ENCODE results near the gene TXNRD1.
"Not testable (repeated sequence)": the region's sequence is repeated elsewhere in the genome, so short reads cannot be mapped to it uniquely, and the experiment has no call there.

The TXNRD1 gene

GRCh38 chr12:104371043-104371870 is 155.7 kb downstream of the TXNRD1 start:
- DNase-seq = peak; percentile 39
- in situ Hi-C loops (cut with HindIII; ENCODE audit: low pct_ligation_motif_present, low pct_unique_long_range_greater_than_20kb, low sequenced_read_pairs) = no loop called here

DNA sequence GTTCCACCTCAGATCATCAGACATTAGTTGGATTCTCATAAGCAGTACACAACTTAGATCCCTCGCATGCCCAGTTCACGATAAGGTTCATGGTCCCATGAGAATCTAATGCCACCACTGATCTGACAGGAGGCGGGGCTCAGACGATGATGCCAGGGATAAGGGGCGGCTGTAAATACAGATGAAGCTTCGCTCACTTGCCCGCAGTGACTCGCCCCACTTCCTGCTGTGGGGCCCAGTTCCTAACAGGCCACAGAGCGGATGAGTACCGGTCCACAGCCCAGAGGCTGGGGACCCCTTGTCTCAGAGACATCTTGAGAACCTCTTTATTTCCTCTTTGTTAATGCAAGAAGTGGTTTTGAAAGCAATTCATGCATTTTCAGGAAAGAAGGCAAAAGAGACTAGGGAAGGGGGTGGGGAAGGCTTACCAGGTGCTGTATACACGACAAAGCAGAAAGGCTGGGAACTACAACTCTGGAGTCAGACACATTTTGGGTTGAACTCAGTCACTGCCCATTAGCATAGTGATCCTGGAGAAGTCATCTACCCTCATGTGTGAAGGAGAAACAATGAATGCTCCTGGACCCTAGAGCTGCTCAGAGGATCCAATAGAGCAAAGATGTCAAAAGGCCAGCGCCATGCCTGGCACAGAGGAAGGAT is 156.6 kb downstream of the TXNRD1 start:
- in situ Hi-C loops (cut with HindIII; ENCODE audit: low pct_ligation_motif_present, low pct_unique_long_range_greater_than_20kb, low sequenced_read_pairs) = no loop called here
- DNase-seq = no peak

DNA sequence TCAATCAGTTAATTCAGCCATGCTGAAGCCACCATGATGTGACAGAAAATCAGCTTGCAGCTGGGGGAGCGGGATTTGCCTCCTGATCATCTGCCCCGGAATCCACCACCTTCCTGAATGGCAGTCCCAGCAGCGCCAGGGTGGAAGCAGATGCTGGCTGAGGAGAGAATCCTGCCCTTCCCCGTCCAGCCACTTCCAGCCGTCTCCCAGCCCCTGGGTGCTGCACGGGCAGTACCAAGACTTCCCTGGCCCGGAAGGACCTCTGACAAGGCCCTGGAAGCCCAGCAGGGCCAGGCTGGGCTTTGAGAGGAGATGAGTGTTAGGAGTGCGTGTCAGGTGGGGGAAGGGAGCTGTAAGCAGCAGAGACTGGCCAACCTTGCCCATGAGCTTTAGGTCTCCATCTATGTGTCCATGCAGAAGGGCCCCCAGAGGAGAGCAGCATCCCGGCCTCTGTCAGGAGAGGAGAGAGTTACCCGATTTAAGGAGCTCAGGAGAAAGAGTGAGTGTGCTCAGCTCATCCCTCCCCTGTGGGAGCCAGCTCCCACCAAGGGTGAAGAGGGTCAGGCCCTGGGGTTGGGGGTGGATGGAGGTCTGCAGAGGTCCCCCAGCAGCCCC is 157.2 kb downstream of the TXNRD1 start:
- in situ Hi-C loops (cut with HindIII; ENCODE audit: low pct_ligation_motif_present, low pct_unique_long_range_greater_than_20kb, low sequenced_read_pairs) = no loop called here

GRCh38 chr12:104374071-104374470 is 158.5 kb downstream of the TXNRD1 start:
- in situ Hi-C loops (cut with HindIII; ENCODE audit: low pct_ligation_motif_present, low pct_unique_long_range_greater_than_20kb, low sequenced_read_pairs) = no loop called here

More for the DNA sequence above, 157.2 kb downstream of the TXNRD1 start:
- DNase-seq = no peak

GRCh38 chr12:104374806-104375205 is 159.2 kb downstream of the TXNRD1 start:
- in situ Hi-C loops (cut with HindIII; ENCODE audit: low pct_ligation_motif_present, low pct_unique_long_range_greater_than_20kb, low sequenced_read_pairs) = no loop called here
- no peak for DNase-seq

More at GRCh38 chr12:104374071-104374470, 158.5 kb downstream of the TXNRD1 start:
- no peak for DNase-seq

DNA sequence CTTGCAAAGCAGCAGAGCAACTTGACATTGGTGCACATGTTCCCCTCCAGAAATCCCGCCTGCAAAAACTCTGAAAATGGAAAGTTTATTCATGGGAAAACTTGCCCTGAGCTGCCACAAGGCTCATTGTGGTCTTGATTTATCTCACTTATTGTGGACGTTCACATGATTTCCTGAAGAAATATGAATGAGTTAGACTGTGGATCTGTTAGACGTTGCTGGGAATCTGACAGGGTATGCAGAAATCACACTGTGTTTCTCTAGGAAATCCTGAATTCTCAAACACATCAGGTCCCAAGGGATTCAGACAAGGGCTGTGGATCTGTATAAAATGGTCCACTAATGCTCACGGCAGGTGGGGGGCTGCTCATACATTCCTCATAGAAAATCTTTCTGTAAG is 160.2 kb downstream of the TXNRD1 start:
- in situ Hi-C loops (cut with HindIII; ENCODE audit: low pct_ligation_motif_present, low pct_unique_long_range_greater_than_20kb, low sequenced_read_pairs) = no loop called here
- no peak for DNase-seq

GRCh38 chr12:104376650-104377513 is 161.3 kb downstream of the TXNRD1 start:
- in situ Hi-C loops (cut with HindIII; ENCODE audit: low pct_ligation_motif_present, low pct_unique_long_range_greater_than_20kb, low sequenced_read_pairs) = no loop called here
- no peak for DNase-seq

DNA sequence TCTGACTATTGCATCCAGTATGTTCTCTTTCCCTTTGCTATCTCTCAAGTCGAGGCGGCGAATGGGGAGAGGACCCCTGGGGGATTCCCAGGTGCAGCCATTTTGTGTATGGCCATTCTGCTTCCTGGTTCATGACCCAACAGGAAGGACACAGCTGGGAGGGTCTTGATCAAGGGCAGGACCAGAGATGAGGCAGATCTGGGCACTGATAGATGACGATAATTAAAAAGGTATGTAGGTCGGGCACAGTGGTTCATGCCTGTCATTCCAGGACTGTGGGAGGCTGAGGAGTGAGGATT is 161.9 kb downstream of the TXNRD1 start:
- in situ Hi-C loops (cut with HindIII; ENCODE audit: low pct_ligation_motif_present, low pct_unique_long_range_greater_than_20kb, low sequenced_read_pairs) = no loop called here
- DNase-seq = no peak

- no peak for DNase-seq
- in situ Hi-C loops (cut with HindIII; ENCODE audit: low pct_ligation_motif_present, low pct_unique_long_range_greater_than_20kb, low sequenced_read_pairs) = no loop called here
Observed at GRCh38 chr12:104378427-104378826, 162.8 kb downstream of the TXNRD1 start.

GRCh38 chr12:104381341-104381730 is 165.8 kb downstream of the TXNRD1 start:
- in situ Hi-C loops (cut with HindIII; ENCODE audit: low pct_ligation_motif_present, low pct_unique_long_range_greater_than_20kb, low sequenced_read_pairs) = no loop called here
- no peak for DNase-seq

DNA sequence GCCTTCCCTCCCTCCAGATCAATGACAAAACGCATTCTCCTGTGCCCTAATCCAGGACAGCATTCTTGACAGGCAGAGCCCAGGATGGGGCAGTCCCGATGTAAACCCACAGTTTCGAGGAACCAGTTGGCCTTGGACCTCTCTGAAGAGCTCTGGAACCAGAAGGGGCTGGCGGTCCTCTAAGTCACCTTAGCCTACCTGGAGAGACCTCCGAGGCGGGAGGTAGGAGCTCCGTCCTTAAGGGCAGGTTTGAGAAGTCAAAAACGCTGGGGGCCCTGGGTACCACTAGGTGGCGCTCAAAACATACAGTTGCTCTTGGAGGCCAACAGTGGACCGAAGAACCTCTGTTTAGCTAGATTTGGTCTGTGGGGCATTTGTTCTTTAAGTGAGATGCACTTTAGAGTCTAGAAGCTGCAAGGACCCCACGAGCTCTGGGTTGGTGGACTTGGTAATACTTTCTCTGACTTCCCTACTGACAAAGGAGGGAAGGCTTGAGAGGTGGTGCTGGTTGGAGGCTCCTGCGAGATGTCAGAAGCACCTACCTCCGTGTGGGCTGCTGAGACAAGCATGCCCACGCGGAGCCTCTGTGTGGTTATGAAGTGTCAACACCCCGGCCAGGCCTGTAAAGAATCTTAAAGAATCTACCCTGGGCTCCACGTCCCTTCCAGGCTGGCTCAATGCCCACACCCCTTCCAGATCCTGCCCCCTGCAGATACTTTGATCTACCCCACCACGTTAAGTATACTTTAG is 166.3 kb downstream of the TXNRD1 start:
- peak; percentile 86 for DNase-seq
- in situ Hi-C loops (cut with HindIII; ENCODE audit: low pct_ligation_motif_present, low pct_unique_long_range_greater_than_20kb, low sequenced_read_pairs) = no loop called here

DNA sequence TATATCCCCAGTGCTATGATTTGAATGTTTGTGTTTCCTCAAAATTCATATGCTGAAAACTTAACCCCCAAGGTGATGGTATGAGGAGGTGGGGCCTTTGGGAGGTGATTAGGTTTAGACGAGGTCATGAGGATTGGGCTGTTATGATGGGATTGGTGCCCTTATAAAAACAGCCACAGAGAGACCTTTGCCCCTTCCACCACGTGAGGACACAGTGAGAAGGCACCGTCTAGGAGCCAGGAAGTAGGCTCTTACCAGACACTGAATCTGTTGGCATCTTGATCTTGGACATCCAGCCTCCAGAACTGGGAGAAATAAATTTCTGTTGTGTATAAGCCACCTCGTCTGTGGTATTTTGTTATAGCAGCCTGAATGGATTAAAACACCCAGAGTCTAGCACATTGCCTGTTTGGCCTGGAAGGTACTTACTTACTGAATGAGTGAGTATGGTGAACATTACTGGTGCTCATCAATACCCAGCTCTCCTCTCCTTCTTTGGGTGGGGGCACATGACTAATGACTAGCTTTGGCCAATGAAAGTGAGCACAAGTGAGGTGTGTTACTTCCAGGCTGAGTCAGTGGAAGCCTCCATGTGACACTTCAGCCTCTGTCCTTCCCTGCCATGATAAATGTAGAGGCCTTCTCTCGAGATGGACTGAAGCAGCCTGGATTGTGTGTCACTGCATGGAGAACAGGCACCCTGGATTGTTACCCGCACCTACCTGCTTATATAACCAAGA is 168.7 kb downstream of the TXNRD1 start:
- DNase-seq = no peak
- in situ Hi-C loops (cut with HindIII; ENCODE audit: low pct_ligation_motif_present, low pct_unique_long_range_greater_than_20kb, low sequenced_read_pairs) = no loop called here

DNA sequence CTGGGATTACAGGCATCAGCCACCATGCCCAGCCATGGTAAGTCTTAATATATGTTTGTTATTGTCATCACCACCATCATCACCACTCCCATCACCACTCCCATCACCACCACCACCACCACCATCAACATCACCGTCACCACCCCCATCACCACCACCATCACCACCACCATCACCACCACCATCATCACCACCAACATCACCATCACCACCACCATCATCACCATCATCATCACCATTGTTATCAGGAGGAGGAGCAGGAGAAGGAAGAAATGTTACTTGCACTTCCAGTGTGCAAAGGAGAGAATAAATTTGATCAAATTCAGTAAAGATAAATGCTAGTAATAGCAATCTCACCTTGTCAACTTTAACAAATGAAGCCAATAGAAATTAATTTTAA is 169.9 kb downstream of the TXNRD1 start:
- no peak for DNase-seq
- in situ Hi-C loops (cut with HindIII; ENCODE audit: low pct_ligation_motif_present, low pct_unique_long_range_greater_than_20kb, low sequenced_read_pairs) = no loop called here

GRCh38 chr12:104386461-104386860 is 170.9 kb downstream of the TXNRD1 start:
- DNase-seq = no peak
- in situ Hi-C loops (cut with HindIII; ENCODE audit: low pct_ligation_motif_present, low pct_unique_long_range_greater_than_20kb, low sequenced_read_pairs) = no loop called here

DNA sequence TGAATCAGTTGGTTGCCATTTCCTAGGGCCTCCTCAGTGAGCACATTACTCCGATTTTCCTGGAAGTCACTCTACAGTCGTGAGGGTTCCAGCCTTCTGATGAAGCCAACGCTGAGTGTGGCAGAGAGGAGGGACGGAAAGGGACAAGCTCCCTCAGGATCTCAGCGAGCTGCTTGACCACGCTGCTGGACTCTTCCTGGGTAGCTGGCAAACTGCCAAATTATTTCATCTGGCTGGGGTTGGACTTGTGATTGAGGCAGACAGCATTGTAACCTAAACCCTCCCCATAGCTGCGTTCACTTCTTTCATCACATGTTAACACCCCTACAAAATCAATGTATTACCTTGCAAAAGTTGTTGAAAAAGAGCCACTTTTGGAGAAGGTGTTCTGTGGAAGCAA is 171.6 kb downstream of the TXNRD1 start:
- in situ Hi-C loops (cut with HindIII; ENCODE audit: low pct_ligation_motif_present, low pct_unique_long_range_greater_than_20kb, low sequenced_read_pairs) = no loop called here
- no peak for DNase-seq

DNA sequence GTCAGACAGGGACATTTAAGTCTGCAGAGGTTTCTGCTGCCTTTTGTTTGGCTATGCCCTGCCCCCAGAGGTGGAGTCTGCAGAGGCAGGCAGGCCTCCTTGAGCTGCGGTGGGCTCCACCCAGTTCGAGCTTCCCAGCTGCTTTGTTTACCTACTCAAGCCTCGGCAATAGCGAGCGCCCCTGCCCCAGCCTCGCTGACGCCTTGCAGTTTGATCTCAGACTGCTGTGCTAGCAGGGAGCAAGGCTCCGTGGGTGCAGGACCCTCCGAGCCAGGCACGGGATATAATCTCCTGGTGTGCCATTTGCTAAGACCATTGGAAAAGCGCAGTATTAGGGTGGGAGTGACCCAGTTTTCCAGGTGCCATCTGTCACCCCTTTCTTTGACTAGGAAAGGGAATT is 178.5 kb downstream of the TXNRD1 start:
- in situ Hi-C loops (cut with HindIII; ENCODE audit: low pct_ligation_motif_present, low pct_unique_long_range_greater_than_20kb, low sequenced_read_pairs); DNase-seq: not testable (repeated sequence)
